ENCODE data around the gene SEL1L2. TPM values are rescaled to one million over a fixed set of nuclear protein-coding genes. Genes with fewer than 3 reads are reported as not detected.

SEL1L2 gene
- total RNA-seq, 4 donors from 2014 or later: 1.4 TPM; not detected in 3

DNA sequence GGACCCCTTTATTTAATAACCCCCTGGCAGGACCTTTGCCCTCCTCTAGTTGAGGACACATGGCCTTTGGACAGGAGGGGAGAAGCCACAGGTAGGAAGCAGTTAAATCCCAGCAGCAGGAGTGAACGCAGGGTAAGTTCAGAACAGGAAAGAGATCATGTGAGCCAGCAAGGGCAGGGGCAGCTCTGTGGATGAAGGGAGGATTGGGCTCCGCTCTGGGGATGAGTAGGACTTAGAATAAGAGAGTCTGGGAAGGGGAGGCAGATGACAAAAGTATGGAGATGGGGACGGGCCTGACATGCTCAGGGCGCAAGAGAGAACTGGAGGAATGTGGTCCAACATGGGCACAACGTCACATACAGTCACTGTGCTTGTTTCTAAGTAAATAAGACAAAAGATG lies 116.6 kb downstream of the SEL1L2 start:
- TF ChIP-seq, protein P1, sequence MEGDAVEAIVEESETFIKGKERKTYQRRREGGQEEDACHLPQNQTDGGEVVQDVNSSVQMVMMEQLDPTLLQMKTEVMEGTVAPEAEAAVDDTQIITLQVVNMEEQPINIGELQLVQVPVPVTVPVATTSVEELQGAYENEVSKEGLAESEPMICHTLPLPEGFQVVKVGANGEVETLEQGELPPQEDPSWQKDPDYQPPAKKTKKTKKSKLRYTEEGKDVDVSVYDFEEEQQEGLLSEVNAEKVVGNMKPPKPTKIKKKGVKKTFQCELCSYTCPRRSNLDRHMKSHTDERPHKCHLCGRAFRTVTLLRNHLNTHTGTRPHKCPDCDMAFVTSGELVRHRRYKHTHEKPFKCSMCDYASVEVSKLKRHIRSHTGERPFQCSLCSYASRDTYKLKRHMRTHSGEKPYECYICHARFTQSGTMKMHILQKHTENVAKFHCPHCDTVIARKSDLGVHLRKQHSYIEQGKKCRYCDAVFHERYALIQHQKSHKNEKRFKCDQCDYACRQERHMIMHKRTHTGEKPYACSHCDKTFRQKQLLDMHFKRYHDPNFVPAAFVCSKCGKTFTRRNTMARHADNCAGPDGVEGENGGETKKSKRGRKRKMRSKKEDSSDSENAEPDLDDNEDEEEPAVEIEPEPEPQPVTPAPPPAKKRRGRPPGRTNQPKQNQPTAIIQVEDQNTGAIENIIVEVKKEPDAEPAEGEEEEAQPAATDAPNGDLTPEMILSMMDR (IDR thresholded peaks at IDR 0.05): no peak
- DNase-seq (ENCODE audit: low spot score) (no peak), ATAC-seq (ENCODE audit: low FRiP score) (no peak)

DNA sequence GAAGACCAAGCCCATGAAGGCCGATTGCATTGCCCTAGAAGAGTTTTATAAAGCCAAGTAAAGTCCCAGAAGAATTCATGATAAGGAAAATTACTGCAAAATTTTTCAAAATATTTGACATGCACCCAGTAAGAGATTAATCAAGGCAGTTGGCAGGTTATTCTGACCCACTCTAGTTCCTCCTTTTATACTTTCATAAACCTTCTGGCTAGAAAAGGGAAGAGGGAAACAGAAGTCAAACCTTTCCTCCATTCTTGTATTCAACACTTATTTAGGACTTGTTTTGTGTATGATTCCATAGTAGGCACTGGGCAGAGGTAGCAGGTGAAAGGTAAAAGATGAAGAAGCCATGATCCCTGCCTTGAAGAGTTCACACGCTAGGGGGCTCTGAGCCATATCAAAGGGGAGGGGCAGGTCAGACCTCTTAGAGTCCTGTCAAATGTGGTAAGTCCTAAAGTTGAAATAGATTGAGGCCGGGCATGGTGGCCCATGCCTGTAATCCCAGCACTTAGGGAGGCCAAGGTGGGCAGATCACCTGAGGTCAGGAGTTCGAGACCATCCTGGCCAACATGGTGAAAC lies 120.2 kb downstream of the SEL1L2 start:
- TF ChIP-seq, protein P1 (IDR thresholded peaks at IDR 0.05): no peak
- no peak for ATAC-seq (ENCODE audit: low FRiP score)

GRCh38 chr20:13868331-13868730 lies 122.1 kb downstream of the SEL1L2 start:
- TF ChIP-seq, protein P1 (IDR thresholded peaks at IDR 0.05): no peak
- ATAC-seq (ENCODE audit: low FRiP score): peak; percentile 73
- DNase-seq (ENCODE audit: low spot score): no peak

More for the DNA sequence above, 120.2 kb downstream of the SEL1L2 start:
- DNase-seq (ENCODE audit: low spot score): no peak

DNA sequence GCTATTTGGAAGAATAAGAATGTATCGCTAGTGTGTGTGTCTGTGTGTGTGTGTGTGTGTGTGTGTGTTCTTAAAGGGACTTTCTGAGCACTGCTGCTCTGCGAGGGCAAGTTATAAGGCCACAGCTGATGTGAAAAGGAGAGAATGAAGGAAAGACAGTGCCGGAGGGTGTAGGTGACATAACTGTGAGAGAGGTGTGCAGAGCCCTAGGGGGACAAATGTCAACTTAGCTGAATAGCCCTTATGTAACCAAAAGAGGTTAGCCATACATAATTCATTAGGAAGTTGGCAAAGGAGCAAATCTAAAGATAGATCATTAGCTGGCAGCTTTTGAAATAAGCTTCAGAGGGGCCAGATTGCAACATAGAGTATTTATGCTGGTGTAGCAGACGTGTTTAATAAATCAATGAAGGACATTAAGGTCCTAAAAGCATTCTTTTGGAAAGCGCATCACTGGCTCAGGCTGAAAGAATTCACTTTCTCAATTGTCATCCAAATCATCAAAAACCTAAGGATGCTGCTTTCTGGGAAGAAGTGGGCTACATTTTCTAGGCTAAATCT lies 124.5 kb downstream of the SEL1L2 start:
- DNase-seq (ENCODE audit: low spot score): no peak
- ATAC-seq (ENCODE audit: low FRiP score): peak; percentile 70
- TF ChIP-seq, protein P1 (IDR thresholded peaks at IDR 0.05): no peak

- TF ChIP-seq, protein P1 (IDR thresholded peaks at IDR 0.05): no peak
- ATAC-seq (ENCODE audit: low FRiP score) (no peak), DNase-seq (ENCODE audit: low spot score) (no peak)
Observed at GRCh38 chr20:13865156-13865555, 125.3 kb downstream of the SEL1L2 start.

DNA sequence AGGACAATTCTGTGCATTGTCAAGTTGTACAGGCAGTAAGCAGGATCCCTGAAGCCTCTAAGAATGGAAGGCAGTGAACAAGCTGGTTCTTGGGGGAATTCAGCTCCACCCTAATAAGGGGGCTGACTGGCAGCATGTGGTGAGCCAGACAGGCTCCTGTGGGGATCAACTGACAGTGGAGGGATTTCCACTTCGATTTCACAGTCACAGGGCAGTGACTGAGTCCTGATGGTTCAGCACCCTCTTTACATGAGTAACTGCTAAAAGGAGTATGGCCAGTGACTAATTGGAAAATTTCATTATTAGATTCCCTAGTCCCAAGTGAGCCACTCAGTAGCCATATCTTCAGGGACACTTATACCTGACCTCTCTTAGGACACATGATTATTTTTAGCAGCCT lies 127.2 kb downstream of the SEL1L2 start:
- no peak for DNase-seq (ENCODE audit: low spot score)
- ATAC-seq (ENCODE audit: low FRiP score): no peak
- TF ChIP-seq, protein P1 (IDR thresholded peaks at IDR 0.05): no peak

- ATAC-seq (ENCODE audit: low FRiP score) (no peak), DNase-seq (ENCODE audit: low spot score) (no peak)
- TF ChIP-seq, protein P1 (IDR thresholded peaks at IDR 0.05): no peak
Observed at GRCh38 chr20:13862245-13862644, 128.2 kb downstream of the SEL1L2 start.

Data from omental fat pad (tissue), 4 donors.